Measurements from ENCODE around the gene C20orf173. TPM values are rescaled to one million over a fixed set of nuclear protein-coding genes. Genes with fewer than 3 reads are reported as not detected.

Gene C20orf173
- total RNA-seq, 3 donors from 2014 or later: not detected

- Histone ChIP-seq H3K27me3 (no peaks in the 10 kb centered on the region), H3K36me3 (peaks cover 6% of the 10 kb centered on the region), H3K4me1 (no peaks in the 10 kb centered on the region), H3K9me3 (no peaks in the 10 kb centered on the region), H3K27ac (no peak overlapping the region), H3K4me3 (no peak overlapping the region)
- TF ChIP-seq CTCF (IDR thresholded peaks at IDR 0.05) (no peak), POLR2AphosphoS5 (IDR thresholded peaks at IDR 0.05) (no peak), POLR2A (IDR thresholded peaks at IDR 0.05) (no peak)
- intact Hi-C loops (cut with DNase I; ENCODE audit: low total_unique reads): no loop called here
- DNase-seq (ENCODE audit: low spot score in 2 of 2): no peak
Observed at GRCh38 chr20:35561671-35562070, 32.2 kb upstream of the C20orf173 start.

GRCh38 chr20:35561268-35561667 is 31.8 kb upstream of the C20orf173 start:
- no peaks in the 10 kb centered on the region for H3K27me3 ChIP-seq
- no peak overlapping the region for H3K27ac ChIP-seq
- no peak for TF ChIP-seq CTCF (IDR thresholded peaks at IDR 0.05)
- TF ChIP-seq POLR2A (IDR thresholded peaks at IDR 0.05): no peak
- no peak for TF ChIP-seq POLR2AphosphoS5 (IDR thresholded peaks at IDR 0.05)
- no peak overlapping the region for H3K4me3 ChIP-seq
- H3K9me3 ChIP-seq: no peaks in the 10 kb centered on the region
- intact Hi-C loops (cut with DNase I; ENCODE audit: low total_unique reads): no loop called here
- H3K4me1 ChIP-seq: no peaks in the 10 kb centered on the region
- no peak for DNase-seq (ENCODE audit: low spot score in 2 of 2)
- H3K36me3 ChIP-seq: peaks cover 6% of the 10 kb centered on the region

- no peaks in the 10 kb centered on the region for H3K9me3 ChIP-seq
- TF ChIP-seq CTCF (IDR thresholded peaks at IDR 0.05): no peak
- TF ChIP-seq POLR2A (IDR thresholded peaks at IDR 0.05): no peak
- TF ChIP-seq POLR2AphosphoS5 (IDR thresholded peaks at IDR 0.05): no peak
- DNase-seq (ENCODE audit: low spot score in 2 of 2): no peak
- no peak overlapping the region for H3K27ac ChIP-seq
- no peaks in the 10 kb centered on the region for H3K4me1 ChIP-seq
- no peaks in the 10 kb centered on the region for H3K27me3 ChIP-seq
- H3K4me3 ChIP-seq: no peak overlapping the region
- peaks cover 6% of the 10 kb centered on the region for H3K36me3 ChIP-seq
- intact Hi-C loops (cut with DNase I; ENCODE audit: low total_unique reads): no loop called here
Observed at GRCh38 chr20:35560541-35560940, 31.1 kb upstream of the C20orf173 start.

- DNase-seq (ENCODE audit: low spot score in 2 of 2): no peak
- no peak overlapping the region for H3K4me3 ChIP-seq
- H3K9me3 ChIP-seq: no peaks in the 10 kb centered on the region
- TF ChIP-seq POLR2A (IDR thresholded peaks at IDR 0.05) (no peak), POLR2AphosphoS5 (IDR thresholded peaks at IDR 0.05) (no peak), CTCF (IDR thresholded peaks at IDR 0.05) (no peak)
- H3K36me3 ChIP-seq: peaks cover 6% of the 10 kb centered on the region
- intact Hi-C loops (cut with DNase I; ENCODE audit: low total_unique reads): no loop called here
- H3K27ac ChIP-seq: no peak overlapping the region
- H3K4me1 ChIP-seq: no peaks in the 10 kb centered on the region
- no peaks in the 10 kb centered on the region for H3K27me3 ChIP-seq
Observed at GRCh38 chr20:35560105-35560511, 30.7 kb upstream of the C20orf173 start.

GRCh38 chr20:35559042-35559693 is 29.7 kb upstream of the C20orf173 start:
- Histone ChIP-seq H3K4me1 (no peaks in the 10 kb centered on the region), H3K27me3 (no peaks in the 10 kb centered on the region), H3K27ac (no peak overlapping the region), H3K9me3 (no peaks in the 10 kb centered on the region), H3K4me3 (no peak overlapping the region), H3K36me3 (peaks cover 6% of the 10 kb centered on the region)
- intact Hi-C loops (cut with DNase I; ENCODE audit: low total_unique reads): no loop called here
- DNase-seq (ENCODE audit: low spot score in 2 of 2): no peak
- TF ChIP-seq CTCF (IDR thresholded peaks at IDR 0.05) (no peak), POLR2A (IDR thresholded peaks at IDR 0.05) (no peak), POLR2AphosphoS5 (IDR thresholded peaks at IDR 0.05) (no peak)

All from breast epithelium (tissue), 4 donors.